IMR-90 (cell line): ENCODE data around the gene FOXL2NB. TPM values are rescaled to one million over a fixed set of nuclear protein-coding genes. Genes with fewer than 3 reads are reported as not detected.

Source experiments
- ATAC-seq: fragments of 200-7000 bp; cut with Tn5 transposase; 2 replicates; pipeline ENCODE4 v1.9.1; 2020; ENCODE audit warnings: low read depth, mild to moderate bottlenecking, moderate library complexity
- BruUV-seq: library from RNA; stranded (reverse); fragments of 400-500 nt; replicated peaks from 2 replicates; lab custom pipeline; 2021; lab: Mats Ljungman, UMichigan
- CTCF ChIA-PET: fragments of 300-600 bp; formaldehyde crosslinking; extraction: SDS; loops from one replicate; lab custom pipeline; 2021; ENCODE audit warnings: antibody characterized with exemption; lab: Yijun Ruan, JAX
- POLR2A ChIA-PET: fragments of 300-600 bp; sonication (Branson Sonifier 250); formaldehyde crosslinking; loops from one replicate; lab custom pipeline; 2022; ENCODE audit warnings: antibody characterized with exemption; ENCODE audit not compliant: unreplicated experiment; lab: Charles Lee
- DNase-seq: peaks from one replicate; pipeline ENCODE4 v3.0.0; 2013
- H2AFZ ChIP-seq: replicated peaks from 2 replicates; pipeline ENCODE3; 2013; ENCODE audit warnings: low read length, mild to moderate bottlenecking; ENCODE audit not compliant: poor library complexity
- H2AK5ac ChIP-seq: 2 replicates; pipeline ENCODE4 v1.6.1; 2013; ENCODE audit warnings: low read depth, low read length, inconsistent platforms
- H2AK9ac ChIP-seq: replicated peaks from 2 replicates; pipeline ENCODE3; 2013; ENCODE audit warnings: mild to moderate bottlenecking, low read depth, low read length, moderate library complexity; ENCODE audit not compliant: poor library complexity
- H2BK120ac ChIP-seq: 2 replicates; pipeline ENCODE4 v1.6.1; 2013; ENCODE audit warnings: low read depth, low read length, inconsistent platforms
- H2BK15ac ChIP-seq: 3 replicates; pipeline ENCODE4 v1.6.1; 2013; ENCODE audit warnings: low read depth, low read length, inconsistent platforms
- H2BK20ac ChIP-seq: 2 replicates; pipeline ENCODE4 v1.6.1; 2013; ENCODE audit warnings: low read depth, mild to moderate bottlenecking, inconsistent platforms, low read length, moderate library complexity
- H2BK5ac ChIP-seq: 2 replicates; pipeline ENCODE4 v1.6.1; 2013; ENCODE audit warnings: mild to moderate bottlenecking, low read depth, low read length, inconsistent platforms; ENCODE audit not compliant: poor library complexity, severe bottlenecking
- H3K14ac ChIP-seq: replicated peaks from 2 replicates; pipeline ENCODE4 v1.6.1; 2013; ENCODE audit warnings: low read depth, low read length, inconsistent platforms
- H3K18ac ChIP-seq: 2 replicates; pipeline ENCODE4 v1.6.1; 2013; ENCODE audit warnings: low read depth, low read length, control low read depth
- H3K23ac ChIP-seq: 2 replicates; pipeline ENCODE4 v1.6.1; 2013; ENCODE audit warnings: low read depth, low read length, inconsistent platforms
- H3K27ac ChIP-seq: 2 replicates; pipeline ENCODE4 v1.5.1; 2013; ENCODE audit warnings: mild to moderate bottlenecking, control low read depth, low read length; ENCODE audit not compliant: insufficient read depth
- H3K27me3 ChIP-seq: 2 replicates; pipeline ENCODE4 v1.6.1; 2013; ENCODE audit warnings: low read length; ENCODE audit not compliant: control insufficient read depth, insufficient read depth
- H3K36me3 ChIP-seq: 2 replicates; pipeline ENCODE4 v1.6.1; 2013; ENCODE audit warnings: low read length, mixed read lengths; ENCODE audit not compliant: control insufficient read depth, insufficient read depth
- H3K4ac ChIP-seq: 2 replicates; pipeline ENCODE4 v1.6.1; 2013; ENCODE audit warnings: low read depth, low read length, inconsistent platforms
- H3K4me1 ChIP-seq: 2 replicates; pipeline ENCODE4 v1.6.1; 2013; ENCODE audit warnings: low read length, mixed read lengths; ENCODE audit not compliant: control insufficient read depth, insufficient read depth
- H3K4me2 ChIP-seq: 2 replicates; pipeline ENCODE4 v1.6.1; 2013; ENCODE audit warnings: low read depth, mild to moderate bottlenecking, control low read depth, low read length, moderate library complexity
- H3K4me3 ChIP-seq: 2 replicates; pipeline ENCODE4 v1.5.1; 2013; ENCODE audit warnings: low read depth, mild to moderate bottlenecking, control low read depth, low read length, moderate library complexity; ENCODE audit not compliant: insufficient read depth
- H3K56ac ChIP-seq: 2 replicates; pipeline ENCODE4 v1.6.1; 2013; ENCODE audit warnings: low read length, inconsistent platforms; ENCODE audit not compliant: insufficient read depth; ENCODE audit errors: extremely low read depth
- H3K79me1 ChIP-seq, 2 experiments: 2 replicates each; pipeline ENCODE4 v1.6.1; 2013; ENCODE audit warnings: low read length in 2 of 2, inconsistent platforms in 1 of 2, low read depth in 1 of 2
- H3K9ac ChIP-seq: 2 replicates; pipeline ENCODE4 v1.6.1; 2013; ENCODE audit warnings: low read depth, low read length, control low read depth
- H3K9me1 ChIP-seq: 2 replicates; pipeline ENCODE4 v1.6.1; 2013; ENCODE audit warnings: low read length, inconsistent platforms; ENCODE audit not compliant: insufficient read depth
- H3K9me3 ChIP-seq: 2 replicates; pipeline ENCODE4 v1.6.1; 2013; ENCODE audit warnings: low read length; ENCODE audit not compliant: control insufficient read depth, insufficient read depth
- H4K20me1 ChIP-seq: 2 replicates; pipeline ENCODE4 v1.6.1; 2013; ENCODE audit warnings: low read length, inconsistent platforms; ENCODE audit not compliant: insufficient read depth
- H4K5ac ChIP-seq: 2 replicates; pipeline ENCODE4 v1.6.1; 2013; ENCODE audit warnings: mild to moderate bottlenecking, low read depth, low read length, control low read depth
- H4K8ac ChIP-seq, 2 experiments: 2 replicates each; pipeline ENCODE4 v1.6.1; 2013; ENCODE audit warnings: low read depth in 2 of 2, low read length in 2 of 2, control low read depth in 1 of 2, inconsistent platforms in 1 of 2
- H4K91ac ChIP-seq: 2 replicates; pipeline ENCODE4 v1.6.1; 2013; ENCODE audit warnings: low read depth, low read length, inconsistent platforms; ENCODE audit not compliant: insufficient read depth
- CEBPB ChIP-seq: IDR thresholded peaks from 2 replicates; pipeline ENCODE4 v1.6.1; 2012; ENCODE audit warnings: low read depth, low read length, improper control_type of control experiment
- FOS ChIP-seq: fragments of 150-350 bp; IDR thresholded peaks from 2 replicates; pipeline ENCODE4 v1.6.1; 2016; ENCODE audit warnings: low read depth, low read length
- WGBS, 2 experiments: methylation state at CpG; one replicate each; pipeline versions ENCODE4 v1.1.5 to v1.1.7; 2013; ENCODE audit warnings: missing lambda C conversion rate in 2 of 2; ENCODE audit not compliant: insufficient read length in 1 of 2; ENCODE audit errors: extremely low coverage in 2 of 2; 5-methylcytosine and 5-hydroxymethylcytosine counted together
- dilution Hi-C: fragments of 300-500 bp; cut with HindIII; formaldehyde crosslinking; loops from one replicate; pipeline ENCODE4 v1.14.3; 2018; ENCODE audit warnings: low sequenced_read_pairs; ENCODE audit not compliant: unreplicated experiment
- in situ Hi-C: fragments of 300-500 bp; cut with MboI; formaldehyde crosslinking; loops from 3 replicates; pipeline ENCODE4 v1.14.3; 2019; ENCODE audit warnings: low sequenced_read_pairs, inconsistent platforms, mixed read lengths
- intact Hi-C: fragments of 100-400 bp; cut with micrococcal nuclease; formaldehyde crosslinking; loops from 2 replicates; pipeline ENCODE4 v1.10.0; 2022
- polyA plus RNA-seq, 3 experiments: library from polyadenylated mRNA; depleted of rRNA; stranded (reverse); fragments of >200 nt; gene quantifications; 2 replicates each; pipeline ENCODE4 v1.2.3, GENCODE V29; 2012; ENCODE audit warnings: low replicate concordance in 1 of 3
- total RNA-seq: library from RNA; depleted of rRNA; stranded (reverse); fragments of >200 nt; gene quantifications from 2 replicates; pipeline ENCODE4 v1.2.3, GENCODE V29; 2012
- TF ChIP-seq, protein P1 (sequence below): fragments of 150-350 bp; IDR thresholded peaks from 2 replicates; pipeline ENCODE4 v1.6.1; 2017; ENCODE audit warnings: mild to moderate bottlenecking, antibody characterized with exemption, low read length, low read depth
- TF ChIP-seq, protein P2 (sequence below): conservative IDR thresholded peaks from 2 replicates; pipeline ENCODE4 v1.5.1; 2012; ENCODE audit warnings: mild to moderate bottlenecking, low read depth, low read length, improper control_type of control experiment

Gene FOXL2NB
- total and polyA plus RNA-seq, 2 of the 4 experiments (the other 2 are of a cell fraction): under 0.01 to 0.05 TPM

DNA sequence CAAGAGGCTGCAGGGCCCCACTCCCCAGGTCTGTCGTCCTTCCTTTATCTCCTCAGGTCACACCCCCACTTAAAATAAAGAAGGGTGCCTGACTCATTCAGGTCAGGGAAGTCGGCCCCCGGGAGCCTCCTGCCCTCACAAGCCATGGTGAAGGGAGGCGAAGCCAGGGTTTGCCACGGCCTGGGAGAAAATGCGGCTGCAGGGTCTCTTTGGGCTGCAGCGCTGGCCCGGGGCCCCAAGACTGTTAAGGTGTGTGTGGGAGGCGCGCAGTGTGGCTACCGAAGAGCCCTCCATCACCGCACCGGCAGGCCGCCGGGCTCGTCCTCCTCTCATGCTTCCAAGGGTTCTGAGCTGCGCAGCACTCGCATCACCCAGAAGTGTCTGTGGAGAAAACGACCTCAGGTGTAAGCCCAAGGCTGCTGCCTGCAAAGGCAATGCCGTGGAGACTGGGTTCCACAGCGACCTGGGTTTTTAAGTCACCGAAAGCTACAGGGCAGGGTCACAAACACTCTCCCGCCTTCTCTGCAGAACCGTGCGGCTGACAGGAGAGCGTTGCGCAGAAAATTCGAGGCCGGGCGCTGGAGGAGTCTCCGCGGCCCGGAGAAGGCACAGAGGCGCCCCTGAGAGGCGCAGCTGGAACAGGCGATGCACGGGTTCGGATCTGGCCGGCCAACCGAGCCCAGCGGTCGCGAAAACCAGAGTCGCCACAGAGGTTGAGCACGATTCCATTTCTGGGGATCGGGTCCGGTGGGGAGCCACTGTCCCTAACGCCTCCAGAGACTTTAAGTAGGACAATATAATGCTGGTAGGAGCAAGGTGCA, 8.8 kb upstream of the FOXL2NB start (continued):
- TF ChIP-seq, protein P1, sequence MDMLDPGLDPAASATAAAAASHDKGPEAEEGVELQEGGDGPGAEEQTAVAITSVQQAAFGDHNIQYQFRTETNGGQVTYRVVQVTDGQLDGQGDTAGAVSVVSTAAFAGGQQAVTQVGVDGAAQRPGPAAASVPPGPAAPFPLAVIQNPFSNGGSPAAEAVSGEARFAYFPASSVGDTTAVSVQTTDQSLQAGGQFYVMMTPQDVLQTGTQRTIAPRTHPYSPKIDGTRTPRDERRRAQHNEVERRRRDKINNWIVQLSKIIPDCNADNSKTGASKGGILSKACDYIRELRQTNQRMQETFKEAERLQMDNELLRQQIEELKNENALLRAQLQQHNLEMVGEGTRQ: no peak

DNA sequence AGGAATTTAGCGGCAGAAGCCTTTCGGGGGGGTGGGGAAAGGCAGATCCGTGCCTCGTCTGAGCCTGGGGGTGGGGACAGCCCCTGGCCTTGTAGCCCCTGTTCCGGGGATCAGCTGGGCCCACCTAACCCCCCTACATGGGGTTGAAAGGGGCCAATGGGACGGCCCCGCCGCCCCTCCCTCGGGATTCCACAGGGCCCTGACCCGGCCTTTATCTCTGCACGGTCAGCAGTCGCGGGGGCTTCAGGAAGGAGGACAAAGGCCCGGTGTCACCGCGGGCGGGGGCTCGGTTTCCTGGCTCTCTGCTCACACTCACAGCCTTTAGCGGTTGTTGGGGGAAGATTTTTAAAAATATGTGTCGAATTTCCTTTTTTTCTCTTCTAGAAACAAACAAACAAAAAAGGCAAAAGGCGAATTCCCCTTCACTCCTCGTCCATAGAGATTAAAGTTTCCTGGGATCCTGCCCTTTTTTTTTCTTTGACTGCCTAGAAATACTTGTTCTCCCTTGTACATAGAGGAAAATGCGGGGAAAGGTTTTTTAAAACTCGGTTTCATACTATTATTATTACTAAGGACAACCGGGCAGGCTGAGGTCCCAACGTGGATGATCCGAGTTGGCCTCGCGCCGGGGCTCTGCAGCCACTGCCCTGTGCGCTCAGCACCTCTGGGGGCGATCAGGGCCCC, 8.0 kb upstream of the FOXL2NB start:
- Histone ChIP-seq H3K14ac (no peak overlapping the region), H2BK120ac (no peak overlapping the region), H3K9me1 (peaks cover 6% of the 10 kb centered on the region; the same call in 1 of the 2 replicates), H2AFZ (no peak overlapping the region), H3K9ac (no peak overlapping the region), H3K79me1 (no peaks in the 10 kb centered on the region), H3K4me3 (no peak overlapping the region), H4K5ac (no peak overlapping the region), H4K20me1 (peaks cover 19% of the 10 kb centered on the region), H3K27me3 (peaks cover 92% of the 10 kb centered on the region), H4K91ac (no peak overlapping the region), H3K18ac (no peak overlapping the region), H2BK5ac (no peak overlapping the region), H3K4me1 (peaks cover 4% of the 10 kb centered on the region; the same call in 1 of the 2 replicates), H3K56ac (no peak overlapping the region), H3K4ac (no peak overlapping the region), H4K8ac (no peak overlapping the region), H3K27ac (no peak overlapping the region), H3K9me3 (peaks cover 3% of the 10 kb centered on the region), H2AK5ac (no peak overlapping the region), H2BK15ac (no peak overlapping the region), H3K4me2 (no peak overlapping the region), H3K23ac (peak overlapping the region; percentile 3; the same call in 1 of the 2 replicates), H2AK9ac (no peak overlapping the region), H2BK20ac (no peak overlapping the region), H3K36me3 (no peaks in the 10 kb centered on the region)
- CTCF ChIA-PET: interaction anchor here (1.1 kb wide), 1 partner anchor 390 kb away, joined by 3 read pairs; no protein-coding TSS in a partner anchor
- in situ Hi-C loops (loop anchor here (10.0 kb wide), 1 partner anchor 176 kb away; no protein-coding TSS in a partner anchor), intact Hi-C loops (loop anchor here (5.0 kb wide), 1 partner anchor 173 kb away; no protein-coding TSS in a partner anchor), dilution Hi-C loops (no loop called here)
- ATAC-seq: no peak
- POLR2A ChIA-PET: no interaction called here
- BruUV-seq: no TSS peak
- WGBS, 2 experiments: 0% methylated on average over 1 of the region's 32 CpGs; no CpG with 5 or more reads in 1 of the 2 experiments
- DNase-seq: no peak
- TF ChIP-seq CEBPB (no peak), FOS (no peak)
- TF ChIP-seq, protein P2, sequence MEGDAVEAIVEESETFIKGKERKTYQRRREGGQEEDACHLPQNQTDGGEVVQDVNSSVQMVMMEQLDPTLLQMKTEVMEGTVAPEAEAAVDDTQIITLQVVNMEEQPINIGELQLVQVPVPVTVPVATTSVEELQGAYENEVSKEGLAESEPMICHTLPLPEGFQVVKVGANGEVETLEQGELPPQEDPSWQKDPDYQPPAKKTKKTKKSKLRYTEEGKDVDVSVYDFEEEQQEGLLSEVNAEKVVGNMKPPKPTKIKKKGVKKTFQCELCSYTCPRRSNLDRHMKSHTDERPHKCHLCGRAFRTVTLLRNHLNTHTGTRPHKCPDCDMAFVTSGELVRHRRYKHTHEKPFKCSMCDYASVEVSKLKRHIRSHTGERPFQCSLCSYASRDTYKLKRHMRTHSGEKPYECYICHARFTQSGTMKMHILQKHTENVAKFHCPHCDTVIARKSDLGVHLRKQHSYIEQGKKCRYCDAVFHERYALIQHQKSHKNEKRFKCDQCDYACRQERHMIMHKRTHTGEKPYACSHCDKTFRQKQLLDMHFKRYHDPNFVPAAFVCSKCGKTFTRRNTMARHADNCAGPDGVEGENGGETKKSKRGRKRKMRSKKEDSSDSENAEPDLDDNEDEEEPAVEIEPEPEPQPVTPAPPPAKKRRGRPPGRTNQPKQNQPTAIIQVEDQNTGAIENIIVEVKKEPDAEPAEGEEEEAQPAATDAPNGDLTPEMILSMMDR: no peak
